M059J (cell line): ENCODE measurements around the gene GPR137C. TPM values are rescaled to one million over a fixed set of nuclear protein-coding genes. Genes with fewer than 3 reads are reported as not detected.

Experiments
- DNase-seq: peaks from one replicate; pipeline ENCODE4 v3.0.0-alpha.2; 2012; ENCODE audit warnings: low read depth
- total RNA-seq: library from RNA; depleted of rRNA; stranded (reverse); fragments of >200 nt; shearing (Covaris generic); gene quantifications from 2 replicates; pipeline ENCODE4 v1.2.3, GENCODE V29; 2014; rRNA removed

GPR137C gene
- total RNA-seq, 1 experiment from 2014 or later: 4.4 TPM

DNA sequence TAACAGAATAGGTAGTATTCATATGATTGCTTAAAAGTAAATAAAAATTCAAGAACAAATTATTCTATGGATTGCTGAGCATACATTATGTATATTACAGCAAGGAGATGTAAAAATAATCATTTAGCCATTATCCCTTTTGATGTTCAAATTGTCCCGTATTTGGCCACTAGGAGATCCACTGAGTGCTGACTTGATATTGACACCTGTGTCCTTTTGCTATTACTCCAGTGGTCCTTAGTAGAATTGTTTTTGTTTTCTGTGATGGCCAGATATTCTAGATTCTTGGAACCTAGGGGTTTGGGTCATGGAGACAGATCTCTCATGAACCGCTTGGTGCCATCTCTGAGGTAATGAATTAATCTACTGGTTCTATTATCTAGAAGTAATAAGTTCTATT, 126.0 kb downstream of the GPR137C start:
- DNase-seq: peak; percentile 15

DNA sequence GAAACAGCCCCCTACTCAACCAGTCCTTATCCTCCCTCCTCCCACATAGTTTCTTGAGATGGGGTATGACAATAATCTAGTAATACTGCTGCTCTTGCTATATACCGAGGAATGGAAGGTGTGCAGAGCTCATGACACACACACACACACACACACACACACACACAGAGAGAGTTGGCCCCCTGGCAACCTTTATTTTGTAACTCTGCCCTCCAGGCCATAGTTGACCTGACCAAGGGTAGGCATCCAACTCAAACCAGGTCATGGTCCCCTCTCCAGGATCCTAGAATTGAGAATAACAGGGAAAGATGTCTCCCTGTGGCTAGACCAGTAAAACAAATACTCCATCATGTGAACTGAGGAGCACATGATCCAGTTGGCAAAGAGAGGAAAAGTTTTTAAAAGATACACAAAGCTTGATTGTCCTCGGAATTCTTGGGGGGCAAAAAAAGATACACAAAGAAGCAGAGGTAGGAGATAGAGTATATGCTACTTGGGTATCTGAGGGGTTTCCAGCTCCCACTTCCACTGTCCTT, 131.4 kb downstream of the GPR137C start:
- DNase-seq: no peak

DNA sequence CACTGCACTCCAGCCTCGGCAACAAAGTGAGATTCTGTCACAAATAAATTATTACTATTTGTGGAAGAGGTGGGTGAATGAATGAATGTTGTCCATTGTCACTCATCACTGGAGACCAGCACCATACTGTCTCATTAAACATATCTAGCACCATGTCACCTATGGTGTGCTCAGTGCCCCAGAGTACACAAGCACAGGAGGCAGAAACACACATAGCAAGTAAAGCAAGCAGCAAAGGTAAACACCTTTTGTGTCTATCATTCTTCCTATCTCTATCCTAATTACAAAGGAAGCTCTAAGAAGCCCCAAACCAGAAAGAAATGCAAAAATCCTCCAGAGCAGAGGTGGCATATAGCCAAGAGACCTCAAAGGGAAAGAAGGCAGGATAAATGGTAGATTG, 133.5 kb downstream of the GPR137C start:
- DNase-seq: no peak

Other genes starting within 250 kb of the GPR137C start
- gene PTGER2, start 238.5 kb upstream of the GPR137C start, total RNA-seq: 0.54 and 0.71 TPM in 2 replicates
- 7.1 and 12.1 TPM in 2 replicates for gene TXNDC16, start 331 bp upstream of the GPR137C start, total RNA-seq
- 60.7 and 106 TPM in 2 replicates for gene ERO1A, start 142.7 kb downstream of the GPR137C start, total RNA-seq
- 131 and 189 TPM in 2 replicates for gene PSMC6, start 154.4 kb downstream of the GPR137C start, total RNA-seq
- 17.0 and 17.7 TPM in 2 replicates for gene STYX, start 177.3 kb downstream of the GPR137C start, total RNA-seq
- 16.5 and 40.7 TPM in 2 replicates for gene GNPNAT1, start 238.8 kb downstream of the GPR137C start, total RNA-seq